ENCODE data around the gene SLAMF1. TPM values are rescaled to one million over a fixed set of nuclear protein-coding genes. Genes with fewer than 3 reads are reported as not detected.
A peak's percentile ranks its signal among the peaks of the same experiment; 100 is the strongest.
"Not testable (repeated sequence)": the region's sequence is repeated elsewhere in the genome, so short reads cannot be mapped to it uniquely, and the experiment has no call there.

The SLAMF1 gene, protein sequence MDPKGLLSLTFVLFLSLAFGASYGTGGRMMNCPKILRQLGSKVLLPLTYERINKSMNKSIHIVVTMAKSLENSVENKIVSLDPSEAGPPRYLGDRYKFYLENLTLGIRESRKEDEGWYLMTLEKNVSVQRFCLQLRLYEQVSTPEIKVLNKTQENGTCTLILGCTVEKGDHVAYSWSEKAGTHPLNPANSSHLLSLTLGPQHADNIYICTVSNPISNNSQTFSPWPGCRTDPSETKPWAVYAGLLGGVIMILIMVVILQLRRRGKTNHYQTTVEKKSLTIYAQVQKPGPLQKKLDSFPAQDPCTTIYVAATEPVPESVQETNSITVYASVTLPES
- total RNA-seq (2014; rRNA removed; shearing (Covaris generic); ENCODE audit: low replicate concordance) = not detected in 2 replicates

DNA sequence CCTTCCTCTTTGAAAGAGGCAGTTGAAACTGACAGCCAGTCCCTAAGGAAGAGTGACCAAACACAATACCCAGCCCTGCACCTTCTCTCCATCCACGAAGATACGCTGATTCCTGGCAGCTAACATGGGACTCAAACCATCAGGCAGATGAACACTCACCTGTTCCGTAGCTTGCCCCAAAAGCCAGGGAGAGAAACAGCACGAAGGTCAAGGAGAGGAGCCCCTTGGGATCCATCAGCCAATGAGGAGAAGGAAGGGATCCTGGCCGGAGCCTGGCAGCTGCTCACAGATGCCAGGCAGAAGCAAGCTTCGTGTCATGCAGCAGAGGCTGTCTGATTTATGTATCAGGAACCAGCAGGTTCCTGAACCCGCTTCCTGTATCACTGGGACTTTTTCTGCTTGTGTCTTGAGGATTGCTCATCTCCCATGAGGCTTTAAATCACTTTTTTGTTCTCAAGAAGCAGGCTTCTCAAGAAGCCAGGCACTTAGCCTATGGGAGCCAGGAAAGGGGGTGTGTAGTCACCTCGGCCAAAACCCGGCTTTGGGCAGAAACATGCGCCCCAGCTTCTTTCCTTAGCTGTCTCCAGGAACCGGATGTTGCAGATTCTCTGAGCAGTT is at the start of gene SLAMF1:
TSS of gene SLAMF1 (minus strand) at position 334 of the 618 bp plus-strand sequence. CDS start at position 235, 99 bp downstream.
- Histone ChIP-seq H3K36me3 (no peaks in the 10 kb centered on the region), H3K27me3 (peaks cover 6% of the 10 kb centered on the region), H3K9me3 (no peaks in the 10 kb centered on the region), H3K4me3 (no peak within 1 kb of the TSS)
- no peak for DNase-seq

DNA sequence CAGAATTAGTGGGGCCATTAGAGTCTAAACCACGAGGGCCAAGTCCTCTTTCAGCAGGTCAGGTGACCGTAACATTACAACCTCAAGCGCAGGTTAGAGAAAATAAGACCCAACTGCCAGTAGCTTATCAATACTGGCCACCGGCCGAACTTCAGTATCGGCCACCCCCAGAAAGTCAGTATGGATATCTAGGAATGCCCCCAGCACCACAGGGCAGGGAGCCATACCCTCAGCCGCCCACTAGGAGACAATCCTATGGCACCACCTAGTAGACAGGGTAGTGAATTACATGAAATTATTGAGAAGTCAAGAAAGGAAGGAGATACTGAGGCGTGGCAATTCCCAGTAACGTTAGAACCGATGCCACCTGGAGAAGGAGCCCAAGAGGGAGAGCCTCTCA is 45.5 kb upstream of the SLAMF1 start:
- not testable (repeated sequence) for H3K9me3 ChIP-seq, H3K4me3 ChIP-seq, H3K27me3 ChIP-seq, H3K36me3 ChIP-seq, DNase-seq

DNA sequence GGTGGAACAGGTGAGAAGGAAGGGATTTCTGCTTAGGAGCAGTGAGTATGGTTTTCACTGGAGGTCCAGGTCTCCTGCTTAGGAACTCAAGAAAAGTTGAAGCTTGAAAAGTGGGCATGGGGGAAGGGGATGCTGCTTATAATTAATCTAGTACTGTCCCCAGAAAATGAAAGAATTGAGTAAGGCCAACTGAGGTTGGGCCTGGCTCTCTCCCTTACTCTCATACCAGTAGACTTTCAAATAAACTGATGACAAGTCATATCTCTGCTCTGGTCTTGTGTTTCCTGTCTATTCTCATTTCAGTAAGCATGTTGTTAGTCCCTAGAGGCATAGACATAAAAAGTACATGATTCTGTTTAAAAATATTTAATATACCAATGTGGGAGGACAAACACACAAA is 38.4 kb upstream of the SLAMF1 start:
- DNase-seq = no peak
- Histone ChIP-seq H3K36me3 (no peaks in the 10 kb centered on the region), H3K9me3 (no peaks in the 10 kb centered on the region)

DNA sequence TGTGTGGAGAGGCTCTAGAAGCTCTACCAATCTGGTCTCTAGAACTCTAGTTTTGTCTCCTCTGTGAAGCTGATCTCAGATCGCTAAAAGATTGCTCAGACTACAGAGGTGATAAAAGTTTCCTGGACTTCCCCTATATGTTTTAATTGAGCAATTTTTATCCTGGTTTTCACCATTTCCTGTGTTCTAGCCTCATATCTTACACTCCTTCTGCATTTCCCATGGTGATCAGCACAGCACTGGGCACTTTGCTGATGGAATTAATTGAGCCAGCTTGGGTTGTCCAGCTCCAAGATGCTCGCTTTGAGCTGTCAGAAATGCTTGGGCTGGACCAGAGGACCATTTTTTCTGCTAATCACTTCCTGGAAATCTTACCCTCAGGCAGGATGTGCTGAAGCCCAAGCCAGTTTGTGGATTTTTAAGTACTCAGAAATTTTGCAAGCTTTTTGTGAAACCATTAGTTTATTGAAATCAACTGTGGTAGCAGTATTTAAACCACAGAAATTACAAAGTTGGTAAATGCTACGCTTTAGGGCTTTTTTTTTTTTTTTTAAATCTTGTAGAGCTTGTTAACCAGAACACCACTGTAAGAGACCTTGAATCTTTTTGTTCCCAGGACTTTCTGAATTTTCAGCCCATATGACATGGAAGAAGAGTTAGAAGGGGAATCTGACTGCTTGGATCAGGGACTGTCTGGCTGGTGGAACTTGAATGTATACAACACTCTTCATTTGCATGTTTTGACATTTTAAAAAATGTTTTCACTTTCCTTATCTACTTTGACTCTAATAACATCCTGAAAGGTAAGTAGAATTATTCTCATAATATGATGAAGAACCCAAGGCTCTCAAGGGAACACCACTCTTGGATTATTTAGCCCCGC is 36.4 kb upstream of the SLAMF1 start:
- no peak for DNase-seq
- Histone ChIP-seq H3K9me3 (no peaks in the 10 kb centered on the region), H3K36me3 (no peaks in the 10 kb centered on the region), H3K27me3 (no peaks in the 10 kb centered on the region), H3K4me3 (no peak overlapping the region)

More for the DNA sequence above, 38.4 kb upstream of the SLAMF1 start:
- H3K27me3 ChIP-seq = no peaks in the 10 kb centered on the region
- no peak overlapping the region for H3K4me3 ChIP-seq

DNA sequence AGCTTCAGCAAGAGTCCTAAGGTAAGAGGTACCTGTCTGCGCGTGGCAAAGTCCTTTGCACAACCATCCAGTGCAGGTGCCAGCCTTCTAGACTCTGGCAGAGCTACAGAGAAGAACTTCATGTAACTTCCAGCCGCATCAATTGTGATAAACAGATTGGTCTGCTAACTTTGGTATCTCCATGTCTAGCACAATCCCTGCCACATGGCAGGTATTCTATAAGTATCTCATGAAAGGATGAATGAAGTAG is 35.0 kb upstream of the SLAMF1 start:
- Histone ChIP-seq H3K9me3 (no peaks in the 10 kb centered on the region), H3K27me3 (no peaks in the 10 kb centered on the region), H3K4me3 (no peak overlapping the region), H3K36me3 (no peaks in the 10 kb centered on the region)
- DNase-seq = no peak

DNA sequence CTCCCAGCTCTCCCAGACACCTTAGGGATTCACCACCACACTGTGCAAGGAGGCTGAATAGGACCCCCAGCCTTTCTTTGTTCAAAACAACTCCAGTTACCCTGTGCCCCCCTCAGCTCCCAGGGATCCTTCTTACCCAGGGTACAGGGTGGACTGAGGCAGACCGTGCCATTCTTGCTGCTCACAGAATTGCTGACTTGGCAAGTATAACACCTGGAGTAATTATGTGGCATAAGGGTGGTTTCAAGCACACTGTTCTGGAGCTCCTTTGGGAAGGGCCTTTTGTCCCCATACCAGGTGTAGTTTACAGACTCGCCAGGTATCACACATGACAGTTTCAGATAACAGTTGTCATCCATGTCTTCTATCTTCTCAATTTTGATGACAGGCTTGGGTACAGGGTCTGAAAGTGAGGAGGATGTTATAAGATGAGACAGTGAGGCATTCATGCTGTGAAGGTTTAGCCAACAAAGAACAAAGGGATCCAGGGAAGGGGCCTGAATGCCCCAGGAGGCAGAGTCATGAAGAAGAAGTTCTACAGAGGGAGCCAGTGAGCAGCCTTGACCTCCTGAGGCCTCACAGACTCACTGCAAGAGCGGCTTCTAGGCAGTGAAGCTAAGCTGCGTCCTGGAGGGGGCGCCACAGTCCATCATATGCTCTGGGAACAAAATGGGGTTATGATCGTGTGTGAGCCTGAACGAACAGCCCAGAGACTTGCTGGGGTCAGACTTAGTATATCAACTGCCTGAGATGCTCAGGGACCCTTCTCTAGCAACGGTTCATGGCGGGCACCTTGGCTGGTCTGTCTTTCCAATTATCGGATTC is 34.4 kb upstream of the SLAMF1 start:
- Histone ChIP-seq H3K27me3 (no peaks in the 10 kb centered on the region), H3K9me3 (no peaks in the 10 kb centered on the region), H3K36me3 (no peaks in the 10 kb centered on the region), H3K4me3 (no peak overlapping the region)
- DNase-seq = peak; percentile 53

DNA sequence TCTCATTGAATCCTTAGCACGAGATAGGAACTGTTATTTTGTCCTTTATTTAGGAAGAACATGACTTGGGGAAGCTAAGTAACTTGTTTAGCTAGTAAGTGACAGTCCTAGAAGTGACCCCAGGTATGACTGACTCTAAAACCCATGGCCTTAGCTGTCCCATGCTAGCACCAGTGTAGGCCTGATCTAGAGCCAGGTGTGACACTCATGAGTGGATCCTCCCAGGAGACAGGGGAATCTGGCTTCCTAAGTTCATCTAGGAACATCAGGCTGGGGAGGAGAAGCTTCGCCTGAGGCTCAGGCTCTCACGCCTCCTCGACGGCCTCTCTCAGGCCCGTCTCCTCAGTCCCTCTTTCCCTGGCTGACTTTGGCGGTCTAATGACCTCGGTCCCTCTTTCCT is 33.6 kb upstream of the SLAMF1 start:
- Histone ChIP-seq H3K9me3 (no peaks in the 10 kb centered on the region), H3K4me3 (no peak overlapping the region), H3K36me3 (no peaks in the 10 kb centered on the region), H3K27me3 (no peaks in the 10 kb centered on the region)
- no peak for DNase-seq

DNA sequence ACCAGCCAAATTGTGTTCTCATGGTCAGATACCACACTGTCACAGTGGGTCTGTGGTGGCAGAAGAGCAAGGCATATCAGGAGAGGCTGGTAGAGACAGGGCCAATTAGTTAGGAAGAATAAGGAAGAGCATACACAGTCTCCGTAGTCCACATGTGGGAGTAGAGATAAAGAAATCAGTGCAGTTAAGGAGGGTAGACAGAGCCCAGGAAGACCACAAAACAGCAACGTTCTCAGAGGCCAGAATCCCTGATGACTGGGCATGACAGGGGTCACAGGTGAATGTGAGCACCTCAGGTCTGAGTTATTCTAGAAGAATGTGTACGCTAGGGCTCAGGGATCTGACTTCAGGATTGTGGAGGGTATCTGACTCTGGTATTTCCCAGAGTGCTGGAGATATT is 33.0 kb upstream of the SLAMF1 start:
- Histone ChIP-seq H3K9me3 (no peaks in the 10 kb centered on the region), H3K27me3 (no peaks in the 10 kb centered on the region), H3K36me3 (no peaks in the 10 kb centered on the region), H3K4me3 (no peak overlapping the region)
- no peak for DNase-seq

DNA sequence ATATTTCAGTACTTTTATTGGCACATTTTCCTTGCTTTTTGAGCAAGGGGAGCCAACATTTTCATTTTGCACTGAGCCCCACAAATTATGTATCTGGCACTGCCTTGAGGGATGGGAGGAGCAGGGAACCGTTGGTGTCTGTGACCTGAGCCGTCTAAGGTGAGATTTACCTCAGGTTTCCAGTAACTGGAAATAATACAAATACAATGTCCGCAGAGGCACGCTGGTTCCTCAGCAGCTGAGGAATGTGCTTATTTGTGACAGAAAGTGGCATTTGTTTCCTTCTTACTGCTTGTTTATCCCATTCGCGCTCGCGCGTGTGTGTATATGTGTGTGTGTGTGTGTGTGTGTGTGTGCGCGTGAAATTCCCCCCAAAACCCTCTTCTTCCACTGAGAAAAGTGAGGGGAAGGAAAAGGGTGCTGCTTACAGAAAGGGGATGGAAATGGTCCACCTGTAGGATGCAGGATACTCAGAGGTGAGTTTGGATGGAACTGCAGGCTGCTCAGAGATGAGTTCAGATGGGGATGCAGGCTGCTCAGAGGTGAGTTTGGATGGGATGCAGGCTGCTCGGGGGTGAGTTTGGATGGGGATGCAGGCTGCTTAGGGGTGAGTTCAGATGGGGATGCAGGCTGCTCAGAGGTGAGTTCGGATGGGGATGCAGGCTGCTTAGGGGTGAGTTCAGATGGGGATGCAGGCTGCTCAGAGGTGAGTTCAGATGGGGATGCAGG is 30.2 kb upstream of the SLAMF1 start:
- no peaks in the 10 kb centered on the region for H3K9me3 ChIP-seq
- no peaks in the 10 kb centered on the region for H3K36me3 ChIP-seq
- no peaks in the 10 kb centered on the region; the same call in 1 of the 2 replicates for H3K27me3 ChIP-seq
- no peak overlapping the region for H3K4me3 ChIP-seq
- no peak for DNase-seq

DNA sequence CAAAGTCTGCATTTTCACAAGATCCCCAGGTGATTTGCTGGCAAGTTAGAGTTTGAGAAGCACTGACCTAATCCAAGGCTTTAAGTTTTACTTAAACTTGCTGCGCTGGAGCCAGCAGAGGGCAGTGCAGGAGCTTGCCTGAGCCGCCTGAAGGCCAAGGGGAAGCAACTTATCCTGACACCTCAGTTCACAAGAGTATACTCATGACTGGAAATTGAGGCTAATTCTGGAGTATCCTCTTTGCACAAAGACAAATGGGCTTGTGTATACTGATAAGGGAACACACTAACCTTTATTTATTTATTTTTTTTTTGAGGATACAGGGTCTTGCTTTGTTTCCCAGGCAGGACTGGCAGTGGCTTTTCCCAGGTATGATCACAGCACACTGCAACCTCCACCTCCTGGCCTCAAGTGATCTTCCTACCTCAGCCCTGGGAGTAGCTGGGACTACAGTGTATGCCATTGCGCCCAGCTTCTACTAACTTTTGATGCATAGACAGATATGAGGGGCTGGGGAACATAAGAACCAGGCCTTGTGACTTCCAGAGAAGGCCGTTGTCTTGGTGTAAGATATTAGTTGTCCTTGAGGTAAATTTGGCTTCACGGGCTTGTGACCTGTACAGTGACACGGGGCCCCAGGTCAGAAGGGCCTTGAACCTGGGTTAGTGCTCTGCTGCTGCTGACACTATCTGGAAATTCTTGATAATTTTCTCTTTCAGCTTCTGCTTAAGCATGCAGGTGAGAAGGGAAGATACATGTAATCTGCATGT is 29.0 kb upstream of the SLAMF1 start:
- Histone ChIP-seq H3K9me3 (no peaks in the 10 kb centered on the region), H3K4me3 (no peak overlapping the region), H3K36me3 (no peaks in the 10 kb centered on the region), H3K27me3 (peaks cover 4% of the 10 kb centered on the region)
- DNase-seq = peak; percentile 48

DNA sequence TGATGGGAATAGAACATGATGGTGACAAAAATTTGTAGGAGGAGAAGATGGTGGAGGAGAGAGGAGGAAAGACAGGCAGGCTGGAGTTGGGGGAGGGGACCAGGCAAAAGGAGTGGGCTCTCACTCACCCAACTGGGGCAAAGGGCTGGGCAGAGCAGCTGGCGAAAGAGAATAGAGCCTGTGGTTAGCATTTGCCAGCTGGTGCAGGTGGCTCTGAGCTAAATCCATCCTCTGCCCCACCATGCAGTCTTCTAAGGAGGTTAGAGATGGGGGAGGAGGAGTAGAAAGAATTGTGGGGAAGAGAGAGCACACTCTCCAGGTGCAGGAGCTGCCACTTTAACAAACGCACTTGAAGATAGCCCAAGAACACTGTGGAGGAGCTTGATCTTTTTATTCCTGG is 27.6 kb upstream of the SLAMF1 start:
- H3K36me3 ChIP-seq = no peaks in the 10 kb centered on the region
- DNase-seq = no peak
- no peak overlapping the region for H3K4me3 ChIP-seq
- H3K9me3 ChIP-seq = no peaks in the 10 kb centered on the region; the same call in 1 of the 2 replicates
- peaks cover 4% of the 10 kb centered on the region for H3K27me3 ChIP-seq

DNA sequence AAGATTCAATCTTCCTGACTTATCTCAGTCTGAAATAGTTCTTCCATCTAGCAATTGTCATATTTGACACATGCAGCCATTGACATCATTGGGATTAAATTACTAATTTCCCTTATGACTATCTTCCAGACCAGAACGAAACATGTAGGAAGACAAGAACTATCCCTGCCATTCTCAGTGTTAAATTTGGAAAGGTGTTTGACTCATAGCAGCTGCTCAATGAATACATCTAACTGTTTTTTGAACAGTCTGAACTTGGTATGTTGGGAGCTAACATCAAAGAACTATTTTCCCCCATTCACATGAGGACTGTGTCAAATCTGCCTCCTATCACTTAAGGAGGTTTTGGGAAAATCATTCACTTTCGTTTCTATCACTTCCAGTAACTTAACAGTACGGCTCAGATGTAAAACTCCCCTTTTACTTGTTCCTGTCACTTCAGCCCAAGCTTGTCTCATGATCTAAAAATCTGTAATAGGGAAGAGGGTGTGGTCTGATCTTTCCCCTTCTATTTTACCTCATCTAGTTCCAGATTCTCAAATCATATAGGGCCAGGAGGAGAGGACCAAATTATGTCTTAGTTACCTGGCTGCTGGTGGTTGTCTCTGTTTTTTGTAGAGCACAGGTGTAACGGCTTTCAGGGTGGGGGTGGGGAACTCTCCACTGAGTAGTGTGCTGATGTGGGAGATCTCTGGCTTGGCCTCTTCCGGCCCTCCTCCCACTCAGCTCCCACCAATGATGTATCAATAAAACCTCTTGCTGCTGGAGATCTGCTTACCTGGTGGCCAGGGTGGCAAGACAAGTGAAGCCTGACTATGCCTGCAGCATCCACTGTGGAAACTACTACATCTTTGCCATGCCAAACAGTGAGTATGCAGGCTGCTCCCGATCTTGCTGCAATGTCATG is 26.2 kb upstream of the SLAMF1 start:
- DNase-seq = no peak
- Histone ChIP-seq H3K36me3 (no peaks in the 10 kb centered on the region), H3K9me3 (peaks cover 4% of the 10 kb centered on the region; the same call in 1 of the 2 replicates)

DNA sequence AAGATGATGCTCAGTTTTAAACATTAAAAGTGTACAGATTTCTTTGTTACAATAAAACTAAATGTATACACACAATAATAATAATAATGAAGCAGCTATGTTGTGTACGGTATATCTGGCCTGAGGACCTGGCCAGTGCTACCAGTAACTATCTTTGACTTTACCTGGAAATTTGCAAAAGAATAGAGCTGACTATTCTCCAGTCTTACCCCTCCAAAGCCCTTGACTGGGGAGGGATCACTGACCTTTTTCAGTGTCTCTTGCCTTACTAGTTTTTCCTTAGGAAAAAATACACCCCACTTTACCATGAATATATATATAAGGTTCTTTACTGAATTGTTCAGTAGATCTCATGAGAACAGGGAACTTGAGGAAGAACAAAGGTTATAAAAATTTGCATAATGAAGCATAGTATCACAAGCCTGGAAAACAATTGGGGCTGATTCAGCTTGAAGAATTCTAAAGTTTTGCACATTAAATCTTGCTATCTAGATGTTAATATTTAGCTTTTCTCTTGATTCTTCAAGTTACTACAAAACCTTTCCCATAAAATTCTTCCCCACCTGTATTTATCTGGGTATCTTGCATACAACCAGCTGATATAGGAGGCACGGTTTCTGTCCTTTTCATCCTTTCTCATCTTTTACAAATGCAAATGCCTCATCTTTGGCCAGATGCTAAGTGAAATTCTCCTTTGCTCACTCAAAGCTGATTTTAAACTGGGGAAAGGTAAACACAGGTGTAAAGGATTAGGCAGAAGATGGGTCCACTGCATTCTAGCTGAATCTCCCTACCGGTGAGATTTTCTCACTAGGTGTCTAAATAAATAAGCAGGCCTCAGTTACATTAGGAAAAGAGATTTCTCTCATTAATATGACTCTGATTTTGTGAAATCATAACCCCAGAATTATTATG is 25.0 kb upstream of the SLAMF1 start:
- Histone ChIP-seq H3K36me3 (no peaks in the 10 kb centered on the region), H3K9me3 (peaks cover 4% of the 10 kb centered on the region; the same call in 1 of the 2 replicates), H3K4me3 (no peak overlapping the region), H3K27me3 (peaks cover 4% of the 10 kb centered on the region)
- no peak for DNase-seq

More for the DNA sequence above, 26.2 kb upstream of the SLAMF1 start:
- no peak overlapping the region for H3K4me3 ChIP-seq
- peaks cover 4% of the 10 kb centered on the region for H3K27me3 ChIP-seq

DNA sequence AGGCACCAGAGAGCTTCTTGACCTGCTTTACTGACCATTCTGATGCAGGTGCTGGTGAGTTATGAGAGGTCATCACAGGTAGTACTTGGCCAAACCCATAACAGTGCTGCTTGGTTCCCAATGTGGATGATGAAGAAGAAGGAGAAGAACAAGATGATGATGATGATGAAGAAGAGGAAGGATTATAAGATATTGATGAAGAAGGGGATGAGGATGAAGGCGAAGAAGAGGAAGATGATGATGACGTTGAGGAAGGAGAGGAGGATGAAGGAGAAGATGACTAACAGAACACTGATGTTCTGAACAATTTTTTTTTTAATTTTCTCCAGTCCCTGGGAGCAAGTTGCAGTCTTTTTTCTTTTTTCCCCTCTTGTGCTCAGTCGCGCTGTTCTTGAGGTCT is 23.9 kb upstream of the SLAMF1 start:
- Histone ChIP-seq H3K36me3 (no peaks in the 10 kb centered on the region), H3K27me3 (peaks cover 4% of the 10 kb centered on the region), H3K9me3 (peaks cover 4% of the 10 kb centered on the region; the same call in 1 of the 2 replicates), H3K4me3 (no peak overlapping the region)
- DNase-seq = no peak

Measured in MG63 (cell line).